GM21390 (cell line): Measurements from ENCODE around the gene SLC5A10.
"Not testable (repeated sequence)": the region's sequence is repeated elsewhere in the genome, so short reads cannot be mapped to it uniquely, and the experiment has no call there.

Source experiments
- ATAC-seq: cut with Tn5 transposase; IDR thresholded peaks from one replicate; pipeline ENCODE4 v1.9.1; 2021; ENCODE audit not compliant: unreplicated experiment

Gene SLC5A10

DNA sequence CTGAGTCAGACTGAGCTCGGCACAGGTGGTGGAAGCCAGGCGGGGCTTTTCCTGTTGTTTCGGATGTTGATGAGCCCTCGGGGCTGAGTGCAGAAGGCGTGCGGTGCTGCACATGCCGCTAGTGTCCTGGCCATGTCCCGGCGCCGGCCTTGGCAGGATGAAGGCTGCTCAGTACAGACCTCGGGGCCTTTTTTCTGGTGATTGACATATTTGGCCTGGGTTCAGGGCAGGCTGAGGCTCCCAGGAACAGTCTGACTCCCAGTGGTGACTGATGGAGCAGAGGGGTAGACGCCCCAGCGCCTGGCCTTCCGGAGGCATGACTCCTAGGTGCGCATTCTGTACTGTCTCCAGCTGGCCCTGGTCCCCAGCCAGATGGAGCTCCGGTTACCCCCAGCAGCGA, 86.0 kb downstream of the SLC5A10 start:
- not testable (repeated sequence) for ATAC-seq

DNA sequence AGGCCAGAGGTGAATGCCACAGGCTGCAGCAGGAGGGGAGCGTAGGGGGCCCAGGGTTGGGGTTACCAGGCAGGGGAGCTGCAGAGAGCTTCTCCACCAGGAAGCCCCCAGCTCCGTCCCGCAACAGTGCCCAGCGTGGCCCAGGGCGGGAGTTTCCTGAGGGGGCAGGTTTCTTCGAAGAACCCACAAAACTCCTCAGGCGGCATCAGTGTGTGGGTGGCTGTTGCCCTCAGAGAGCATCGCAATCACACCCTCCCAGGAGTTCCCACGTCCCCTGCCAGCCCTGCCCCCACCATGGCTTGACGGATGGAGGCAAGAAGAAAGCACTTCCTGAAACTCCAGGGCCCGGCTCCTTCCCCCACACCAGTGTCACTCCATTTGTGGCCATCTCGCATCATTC, 86.8 kb downstream of the SLC5A10 start:
- not testable (repeated sequence) for ATAC-seq

DNA sequence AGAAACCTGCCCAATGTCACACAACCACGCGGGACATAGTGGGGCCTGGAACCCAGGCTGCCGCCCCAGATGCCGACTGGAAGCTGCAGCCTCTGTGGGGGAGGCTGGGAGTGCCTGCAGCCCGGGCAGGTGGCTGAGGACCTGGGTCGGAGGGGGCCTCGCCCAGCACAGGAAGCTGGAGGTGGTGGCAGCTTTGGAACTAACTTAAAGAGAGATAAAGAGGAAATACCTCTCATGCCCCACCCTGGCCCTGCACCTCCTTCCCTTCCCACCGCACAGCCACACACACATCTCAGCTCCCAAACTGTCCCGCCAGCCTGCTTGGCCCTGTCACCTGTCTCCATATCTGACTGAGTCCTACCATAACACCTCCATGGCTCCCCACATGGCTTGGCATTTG, 88.4 kb downstream of the SLC5A10 start:
- ATAC-seq, result not testable (repeated sequence)

DNA sequence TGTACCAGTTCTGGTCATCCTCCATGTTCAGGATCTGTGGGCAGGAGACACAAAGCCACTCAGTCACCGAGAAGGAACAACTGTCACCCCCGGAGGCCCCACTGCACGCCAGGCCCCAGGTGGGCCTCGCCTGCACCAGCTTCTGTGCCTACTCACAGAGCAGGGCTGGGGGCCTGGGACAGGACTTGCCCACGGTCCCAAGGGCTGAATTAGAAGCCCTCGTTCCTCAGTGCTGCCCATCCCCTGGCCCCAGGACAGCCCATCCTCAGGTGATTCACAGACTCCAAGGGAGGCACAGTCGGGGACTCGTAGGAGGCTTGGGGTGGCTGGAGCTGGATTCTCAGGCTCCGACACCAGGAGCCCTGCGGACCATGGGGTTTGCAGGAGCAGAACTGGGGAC, 89.9 kb downstream of the SLC5A10 start:
- not testable (repeated sequence) for ATAC-seq

DNA sequence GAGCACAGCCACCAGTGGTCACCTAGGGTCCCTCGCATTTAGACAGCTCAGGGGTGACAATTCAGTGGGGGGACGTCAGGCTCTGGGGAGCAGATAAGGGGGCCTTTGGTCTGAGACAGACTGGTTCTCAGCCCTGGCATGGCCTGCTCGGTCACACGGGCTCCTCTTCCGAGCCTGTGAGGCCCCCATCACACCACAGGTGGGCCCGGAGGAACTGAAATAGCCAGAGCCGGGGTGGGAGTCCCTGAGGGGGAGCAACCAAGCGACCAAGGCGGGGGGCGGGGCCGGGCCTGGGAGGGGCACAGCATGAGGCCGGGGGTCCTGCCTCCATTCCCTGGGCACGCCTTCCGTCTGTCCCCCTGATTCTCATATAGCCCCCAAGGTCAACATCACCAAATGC, 90.4 kb downstream of the SLC5A10 start:
- ATAC-seq, result not testable (repeated sequence)

DNA sequence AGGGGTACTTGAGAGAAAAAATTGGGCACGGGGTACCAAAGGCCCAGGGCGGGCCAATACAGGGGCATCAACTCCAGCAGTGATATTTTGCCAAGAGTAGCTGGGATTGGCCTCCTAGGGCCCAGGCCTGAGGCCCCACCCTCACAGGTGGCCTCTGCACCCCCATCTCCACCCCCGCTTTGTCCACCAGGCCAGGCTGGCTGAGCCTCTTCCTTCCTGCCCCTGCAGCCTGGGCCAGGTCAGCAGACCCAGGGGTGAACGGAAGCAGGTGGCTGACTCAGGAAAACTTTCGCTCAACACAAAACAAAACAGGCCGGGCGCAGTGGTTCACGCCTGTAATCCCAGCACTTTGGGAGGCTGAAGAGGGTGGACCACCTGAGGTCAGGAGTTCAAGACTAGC, 91.1 kb downstream of the SLC5A10 start:
- not testable (repeated sequence) for ATAC-seq

DNA sequence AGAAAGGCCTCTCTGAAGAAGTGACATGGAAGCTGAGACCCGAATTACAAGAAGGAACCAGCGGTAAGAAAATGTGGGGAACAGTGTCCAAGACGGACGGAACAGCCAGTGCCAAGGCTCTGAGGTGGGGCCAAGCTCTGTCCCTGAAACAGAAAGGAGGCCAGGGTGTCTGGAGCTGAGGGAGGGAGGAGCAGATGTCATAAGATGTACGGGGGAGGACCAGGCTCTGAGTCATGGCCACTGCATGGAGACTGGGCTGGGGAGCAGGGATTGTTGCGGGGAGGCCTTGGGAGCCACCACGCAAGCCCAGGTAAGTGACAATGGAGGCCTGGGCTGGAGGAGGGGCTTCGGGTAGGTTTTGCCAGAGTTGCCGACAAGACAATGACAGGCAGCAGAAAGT, 92.7 kb downstream of the SLC5A10 start:
- not testable (repeated sequence) for ATAC-seq

DNA sequence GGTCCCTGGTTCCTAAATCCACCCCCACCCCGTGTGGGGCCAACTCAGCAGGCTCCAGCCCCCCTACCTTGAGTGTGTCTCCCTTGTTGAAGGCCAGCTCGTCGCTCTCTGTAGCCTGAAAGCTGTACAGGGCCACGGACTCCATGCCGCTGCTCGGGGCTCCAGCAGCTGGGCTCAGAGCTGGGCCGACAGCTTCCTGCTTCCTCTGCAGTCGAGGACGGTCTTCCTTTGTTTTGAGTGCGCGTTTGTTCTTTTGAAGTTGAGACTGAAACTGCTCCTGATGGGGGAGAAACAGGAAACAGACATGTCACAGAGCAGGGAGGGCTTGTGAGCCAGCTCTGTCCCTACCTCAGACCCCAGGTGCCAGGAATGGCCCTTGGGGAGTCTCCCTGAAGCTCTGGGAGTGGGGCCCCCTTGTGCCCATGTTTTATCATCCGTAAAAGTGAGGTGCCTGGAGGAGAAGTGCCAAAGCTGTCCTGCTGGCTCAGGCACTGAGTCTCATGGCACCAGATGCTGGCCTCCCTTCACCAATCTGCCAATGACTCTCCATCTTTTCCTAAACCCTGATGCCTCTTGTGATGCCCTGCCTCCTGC, 94.9 kb downstream of the SLC5A10 start, which contains the start of gene GRAP:
TSS of gene GRAP (minus strand) at position 176 of the 594 bp plus-strand sequence. CDS start at position 145, 31 bp downstream.
- not testable (repeated sequence) for ATAC-seq

DNA sequence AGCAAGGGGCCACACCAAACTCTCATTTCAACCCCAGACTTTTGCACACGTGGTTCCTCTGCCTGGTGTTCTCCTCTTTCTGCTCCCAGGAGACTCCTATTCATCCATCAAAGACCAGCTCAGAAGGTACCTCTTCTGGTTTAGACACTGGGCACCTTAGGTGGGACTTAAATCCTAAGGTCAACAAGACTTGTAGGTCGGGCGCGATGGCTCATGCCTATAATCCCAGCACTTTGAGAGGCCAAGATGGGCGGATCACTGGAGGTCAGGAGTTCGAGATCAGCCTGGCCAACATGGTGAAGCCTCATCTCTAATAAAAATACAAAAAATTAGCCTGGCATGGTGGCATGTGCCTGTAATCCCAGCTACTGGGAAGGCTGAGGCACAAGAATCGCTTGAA, 95.5 kb downstream of the SLC5A10 start:
- ATAC-seq, result not testable (repeated sequence)

DNA sequence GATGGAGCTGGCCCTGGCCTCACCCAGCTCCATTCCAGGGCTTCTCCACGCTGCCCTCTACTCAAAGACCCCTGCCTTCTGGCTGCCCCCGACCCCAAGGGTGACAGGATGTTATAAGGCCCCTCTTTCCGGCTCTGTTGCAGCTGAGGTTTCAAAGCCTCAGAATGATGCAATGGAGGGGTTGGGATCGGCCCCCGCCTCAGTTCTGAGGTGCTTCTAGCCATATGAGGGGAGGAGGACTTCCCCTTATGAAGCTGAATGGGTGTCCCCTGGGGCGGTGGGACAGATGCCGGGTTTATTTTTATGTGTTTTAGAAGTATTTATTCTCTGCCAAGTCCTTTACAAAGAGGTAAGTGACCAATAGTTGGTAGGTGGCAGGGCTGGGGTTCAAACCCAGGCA, 96.9 kb downstream of the SLC5A10 start:
- not testable (repeated sequence) for ATAC-seq

DNA sequence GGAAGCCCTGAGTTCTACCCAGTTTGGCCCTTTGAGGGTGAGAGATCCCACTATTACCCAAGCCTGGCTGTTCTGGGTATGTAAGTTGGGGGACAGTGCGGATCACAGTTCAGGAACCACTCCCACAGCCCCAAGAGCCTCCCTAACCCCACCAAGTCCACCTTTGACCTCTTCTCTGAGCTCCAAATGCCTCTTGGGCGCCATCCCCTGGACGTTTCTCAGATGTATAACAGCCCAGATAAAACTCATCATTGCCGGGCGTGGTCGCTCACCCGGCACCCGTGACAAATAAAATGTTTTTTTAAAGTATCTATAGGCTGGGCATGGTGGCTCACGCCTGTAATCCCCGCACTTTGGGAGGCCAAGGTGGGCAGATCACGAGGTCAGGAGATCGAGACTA, 103.5 kb downstream of the SLC5A10 start:
- not testable (repeated sequence) for ATAC-seq

DNA sequence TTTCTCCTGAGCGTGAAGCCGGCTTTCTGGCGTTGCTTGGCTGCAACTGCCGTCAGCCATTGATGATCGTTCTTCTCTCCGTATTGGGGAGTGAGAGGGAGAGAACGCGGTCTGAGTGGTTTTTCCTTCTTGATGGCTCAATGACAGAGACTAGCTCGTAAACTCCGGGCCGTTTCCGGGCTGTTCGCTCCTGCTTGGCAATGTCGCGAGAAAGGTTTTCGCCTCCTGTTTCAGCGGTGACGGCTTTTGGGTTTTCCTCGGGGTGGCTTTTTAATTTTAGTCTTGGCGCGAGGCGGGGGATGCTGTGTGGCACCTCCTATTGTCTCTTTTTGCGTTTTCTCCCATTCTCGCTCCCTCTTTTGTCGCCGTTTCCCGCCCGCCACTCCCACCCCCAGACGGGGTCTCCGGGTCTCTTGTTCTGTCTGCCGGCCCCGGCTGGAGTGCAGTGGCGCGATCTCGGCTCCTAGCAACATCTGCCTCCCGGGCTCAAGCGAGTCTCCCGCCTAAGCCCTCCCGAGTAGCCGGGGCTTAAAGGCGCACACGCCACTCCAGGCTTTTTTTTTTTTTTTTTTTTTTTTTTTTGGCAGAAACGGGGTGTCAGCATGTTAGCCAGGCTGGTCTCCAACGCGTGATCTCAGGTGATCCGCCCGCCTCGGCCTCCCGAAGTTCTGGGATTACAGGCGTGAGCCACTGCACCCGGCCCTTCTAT, 110.2 kb downstream of the SLC5A10 start:
- peak; percentile 37 for ATAC-seq

DNA sequence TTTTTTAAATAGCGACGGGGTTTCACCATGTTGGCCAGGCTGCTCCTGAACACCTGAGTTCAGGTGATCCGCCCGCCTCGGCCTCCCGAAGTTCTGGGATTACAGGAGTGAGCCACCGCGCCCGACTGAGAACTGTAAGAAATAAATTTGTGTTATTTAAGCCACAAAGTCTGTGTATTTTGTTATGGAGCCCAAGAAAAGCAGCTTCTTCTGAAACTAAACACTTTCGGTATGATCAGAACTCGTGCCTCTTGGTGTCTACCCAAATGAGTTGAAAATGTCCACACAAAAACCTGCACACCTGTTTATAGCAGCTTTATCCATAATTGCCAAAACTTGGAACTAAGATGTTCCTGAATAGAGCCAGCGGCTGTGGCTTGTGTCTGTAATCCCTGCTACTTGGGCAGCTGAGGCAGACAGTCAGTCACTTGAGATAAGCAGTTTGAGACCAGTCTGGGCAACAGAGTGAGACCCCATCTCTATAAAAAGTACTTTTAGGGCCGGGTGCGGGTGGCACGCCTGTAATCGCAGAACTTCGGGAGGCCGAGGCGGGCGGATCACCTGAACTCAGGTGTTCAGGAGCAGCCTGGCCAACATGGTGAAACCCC, 110.9 kb downstream of the SLC5A10 start:
- ATAC-seq, result peak; percentile 63

DNA sequence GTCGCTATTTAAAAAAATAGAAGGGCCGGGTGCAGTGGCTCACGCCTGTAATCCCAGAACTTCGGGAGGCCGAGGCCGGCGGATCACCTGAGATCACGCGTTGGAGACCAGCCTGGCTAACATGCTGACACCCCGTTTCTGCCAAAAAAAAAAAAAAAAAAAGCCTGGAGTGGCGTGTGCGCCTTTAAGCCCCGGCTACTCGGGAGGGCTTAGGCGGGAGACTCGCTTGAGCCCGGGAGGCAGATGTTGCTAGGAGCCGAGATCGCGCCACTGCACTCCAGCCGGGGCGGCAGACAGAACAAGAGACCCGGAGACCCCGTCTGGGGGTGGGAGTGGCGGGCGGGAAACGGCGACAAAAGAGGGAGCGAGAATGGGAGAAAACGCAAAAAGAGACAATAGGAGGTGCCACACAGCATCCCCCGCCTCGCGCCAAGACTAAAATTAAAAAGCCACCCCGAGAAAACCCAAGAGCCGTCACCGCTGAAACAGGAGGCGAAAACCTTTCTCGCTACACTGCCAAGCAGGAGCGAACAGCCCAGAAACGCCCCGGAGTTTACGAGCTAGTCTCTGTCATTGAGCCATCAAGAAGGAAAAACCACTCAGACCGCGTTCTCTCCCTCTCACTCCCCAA, 111.5 kb downstream of the SLC5A10 start:
- ATAC-seq, result peak; percentile 45

DNA sequence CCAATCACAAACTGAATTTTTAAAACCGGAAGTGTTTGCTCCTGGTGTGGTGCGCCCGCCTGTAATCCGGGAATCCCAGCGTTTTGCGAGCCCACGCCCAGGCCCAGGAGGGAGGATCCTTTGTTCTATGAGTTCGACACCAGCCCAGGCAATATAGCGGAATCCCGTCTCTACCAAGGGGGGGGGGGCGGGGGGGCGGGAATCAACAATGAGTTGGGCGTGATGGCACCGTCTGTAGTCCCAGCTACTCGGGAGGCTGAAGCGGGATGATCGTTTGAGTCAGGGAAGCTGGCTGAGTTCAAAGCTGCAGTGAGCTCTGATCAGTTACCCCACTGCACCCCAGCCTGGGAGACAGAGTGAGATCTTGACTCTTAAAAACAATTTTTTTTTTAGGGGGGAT, 112.4 kb downstream of the SLC5A10 start:
- not testable (repeated sequence) for ATAC-seq

DNA sequence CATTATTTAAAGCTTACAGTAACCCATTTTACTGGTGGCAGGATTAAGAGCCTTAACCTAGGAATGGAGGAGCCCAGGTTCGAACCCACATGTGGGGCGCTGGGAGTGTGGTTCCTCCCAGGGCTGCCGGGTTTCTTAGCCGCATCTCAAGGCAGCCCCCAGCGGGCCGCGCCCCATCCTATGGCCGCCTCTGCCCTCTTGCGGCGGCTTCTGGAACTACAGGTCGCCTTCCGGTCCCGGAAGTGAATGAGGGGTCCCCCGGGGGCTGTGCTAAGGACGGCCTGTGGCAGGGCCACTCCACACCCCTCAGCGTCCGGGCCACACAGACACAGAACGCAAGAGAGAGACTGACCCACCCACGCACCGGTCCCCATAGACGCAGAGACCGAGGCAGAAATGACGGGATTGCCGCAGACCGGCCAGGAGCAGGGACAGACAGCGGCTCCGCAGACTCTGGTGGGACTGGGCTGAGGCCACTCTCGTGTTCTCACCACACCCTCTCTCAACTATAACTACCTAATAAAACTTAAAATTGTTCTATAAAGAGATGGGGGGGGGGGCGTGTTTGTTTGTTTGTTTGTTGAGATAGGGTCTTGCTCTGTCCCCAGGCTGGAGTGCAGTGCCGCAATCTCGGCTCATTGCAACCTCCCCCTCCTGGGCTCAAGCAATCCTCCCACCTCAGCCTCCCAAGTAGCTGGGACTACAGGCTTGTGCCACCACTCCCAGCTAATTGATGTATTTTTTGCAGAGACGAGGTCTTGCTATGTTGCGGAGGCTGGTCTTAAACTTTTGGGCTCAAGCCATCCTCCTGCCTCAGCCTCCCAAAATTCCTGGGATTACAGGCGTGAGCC, 118.6 kb downstream of the SLC5A10 start:
- not testable (repeated sequence) for ATAC-seq
